ENCODE data around the gene COX5A. TPM values are rescaled to one million over a fixed set of nuclear protein-coding genes. Genes with fewer than 3 reads are reported as not detected.

COX5A gene
- total RNA-seq, 2 experiments from 2014 or later: 168 to 391 TPM

GRCh38 chr15:74955017-74955416 lies 17.1 kb upstream of the COX5A start:
- Histone ChIP-seq H2AFZ (ENCODE audit: low read length) (no peak overlapping the region), H3K9me2 (ENCODE audit: insufficient read depth, low read length) (no peaks in the 10 kb centered on the region), H3K79me2 (ENCODE audit: insufficient read depth, low read depth, low read length) (no peaks in the 10 kb centered on the region), H3K4me3 (ENCODE audit: low read depth, low read length, poor library complexity, severe bottlenecking) (peak overlapping the region; percentile 65), H3K9me3 (ENCODE audit: low read length) (no peaks in the 10 kb centered on the region), H4K20me1 (ENCODE audit: insufficient read depth, low read length) (no peaks in the 10 kb centered on the region), H3K27ac (ENCODE audit: low read depth, low read length, poor library complexity, severe bottlenecking) (no peak overlapping the region), H3K4me2 (ENCODE audit: low read length) (peak overlapping the region; percentile 89), H3K4me1 (ENCODE audit: insufficient read depth, low read length, poor library complexity, severe bottlenecking) (peaks cover 52% of the 10 kb centered on the region), H3K36me3 (ENCODE audit: insufficient read depth, low read length) (no peaks in the 10 kb centered on the region)
- ChIA-PET POLR2A (interaction anchor here (0.6 kb wide), 1 partner anchor 95 kb away, joined by 6 read pairs; no protein-coding TSS in a partner anchor), CTCF (ENCODE audit: unreplicated experiment) (no interaction called here)
- no TSS peak for BruUV-seq (replicated peaks)
- no peak for DNase-seq (ENCODE audit: low spot score)
- no peak for TF ChIP-seq CTCF (conservative IDR thresholded peaks at IDR 0.05; ENCODE audit: low read length)
- TF ChIP-seq EZH2phosphoT487 (IDR thresholded peaks at IDR 0.05; ENCODE audit: borderline replicate concordance, low read depth, low read length): no peak
- intact Hi-C loops (cut with micrococcal nuclease; ENCODE audit: unreplicated experiment): loop anchor here (5.0 kb wide), 1 partner anchor 247 kb away; the partner anchor contains the start of gene C15orf39

- no TSS peak for BruUV-seq (replicated peaks)
- Histone ChIP-seq H3K4me3 (ENCODE audit: low read depth, low read length, poor library complexity, severe bottlenecking) (peak overlapping the region; percentile 65), H3K4me2 (ENCODE audit: low read length) (peak overlapping the region; percentile 89), H3K9me3 (ENCODE audit: low read length) (no peaks in the 10 kb centered on the region), H3K27ac (ENCODE audit: low read depth, low read length, poor library complexity, severe bottlenecking) (no peak overlapping the region), H2AFZ (ENCODE audit: low read length) (no peak overlapping the region), H4K20me1 (ENCODE audit: insufficient read depth, low read length) (no peaks in the 10 kb centered on the region), H3K4me1 (ENCODE audit: insufficient read depth, low read length, poor library complexity, severe bottlenecking) (peaks cover 47% of the 10 kb centered on the region), H3K79me2 (ENCODE audit: insufficient read depth, low read depth, low read length) (no peaks in the 10 kb centered on the region), H3K36me3 (ENCODE audit: insufficient read depth, low read length) (no peaks in the 10 kb centered on the region), H3K9me2 (ENCODE audit: insufficient read depth, low read length) (no peaks in the 10 kb centered on the region)
- no peak for TF ChIP-seq EZH2phosphoT487 (IDR thresholded peaks at IDR 0.05; ENCODE audit: borderline replicate concordance, low read depth, low read length)
- no peak for TF ChIP-seq CTCF (conservative IDR thresholded peaks at IDR 0.05; ENCODE audit: low read length)
- DNase-seq (ENCODE audit: low spot score): no peak
- intact Hi-C loops (cut with micrococcal nuclease; ENCODE audit: unreplicated experiment): no loop called here
- ChIA-PET CTCF (ENCODE audit: unreplicated experiment) (no interaction called here), POLR2A (no interaction called here)
These were observed 16.6 kb upstream of the COX5A start for GRCh38 chr15:74954515-74954914.

GRCh38 chr15:74951006-74951405 lies 13.1 kb upstream of the COX5A start:
- Histone ChIP-seq H3K4me1 (ENCODE audit: insufficient read depth, low read length, poor library complexity, severe bottlenecking) (peaks cover 29% of the 10 kb centered on the region), H3K9me2 (ENCODE audit: insufficient read depth, low read length) (no peaks in the 10 kb centered on the region), H3K36me3 (ENCODE audit: insufficient read depth, low read length) (no peaks in the 10 kb centered on the region), H3K4me2 (ENCODE audit: low read length) (no peak overlapping the region), H3K4me3 (ENCODE audit: low read depth, low read length, poor library complexity, severe bottlenecking) (no peak overlapping the region), H2AFZ (ENCODE audit: low read length) (no peak overlapping the region), H3K27ac (ENCODE audit: low read depth, low read length, poor library complexity, severe bottlenecking) (no peak overlapping the region), H3K79me2 (ENCODE audit: insufficient read depth, low read depth, low read length) (no peaks in the 10 kb centered on the region), H3K9me3 (ENCODE audit: low read length) (no peaks in the 10 kb centered on the region), H4K20me1 (ENCODE audit: insufficient read depth, low read length) (no peaks in the 10 kb centered on the region)
- ChIA-PET POLR2A (interaction anchor here (0.5 to 0.9 kb wide), 2 partner anchors 17 to 422 kb away, joined by 3 read pairs; no protein-coding TSS in a partner anchor), CTCF (ENCODE audit: unreplicated experiment) (interaction anchor here (0.9 to 1.5 kb wide), 4 partner anchors 10 to 49 kb away, joined by 3 to 7 read pairs (median 4); no protein-coding TSS in a partner anchor)
- intact Hi-C loops (cut with micrococcal nuclease; ENCODE audit: unreplicated experiment): loop anchor here (2.0 kb wide), 1 partner anchor 318 kb away; no protein-coding TSS in a partner anchor
- TF ChIP-seq CTCF (conservative IDR thresholded peaks at IDR 0.05; ENCODE audit: low read length) (no peak), EZH2phosphoT487 (IDR thresholded peaks at IDR 0.05; ENCODE audit: borderline replicate concordance, low read depth, low read length) (no peak)
- no TSS peak for BruUV-seq (replicated peaks)
- no peak for DNase-seq (ENCODE audit: low spot score)
